ENCODE data around the gene E2F1.

DNA sequence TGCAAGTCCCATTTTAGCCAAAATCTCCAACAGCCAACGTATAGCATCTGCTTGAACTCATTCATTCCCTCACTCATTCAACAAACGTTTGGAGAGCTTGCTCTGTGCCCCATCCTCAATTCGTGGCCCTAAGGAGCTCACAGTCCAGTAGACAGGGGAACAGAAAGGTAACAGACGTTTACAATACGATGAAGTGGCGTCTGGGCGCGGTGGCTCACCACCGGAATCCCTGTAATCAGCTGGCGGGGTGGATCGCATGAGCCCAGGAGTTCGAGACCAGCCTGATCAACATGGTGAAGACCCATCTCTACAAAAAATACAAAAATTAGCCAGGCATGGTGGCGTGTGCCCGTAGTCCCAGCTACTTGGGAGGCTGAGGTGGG is 790 bp upstream of the E2F1 start:
- TF ChIP-seq, protein P1, sequence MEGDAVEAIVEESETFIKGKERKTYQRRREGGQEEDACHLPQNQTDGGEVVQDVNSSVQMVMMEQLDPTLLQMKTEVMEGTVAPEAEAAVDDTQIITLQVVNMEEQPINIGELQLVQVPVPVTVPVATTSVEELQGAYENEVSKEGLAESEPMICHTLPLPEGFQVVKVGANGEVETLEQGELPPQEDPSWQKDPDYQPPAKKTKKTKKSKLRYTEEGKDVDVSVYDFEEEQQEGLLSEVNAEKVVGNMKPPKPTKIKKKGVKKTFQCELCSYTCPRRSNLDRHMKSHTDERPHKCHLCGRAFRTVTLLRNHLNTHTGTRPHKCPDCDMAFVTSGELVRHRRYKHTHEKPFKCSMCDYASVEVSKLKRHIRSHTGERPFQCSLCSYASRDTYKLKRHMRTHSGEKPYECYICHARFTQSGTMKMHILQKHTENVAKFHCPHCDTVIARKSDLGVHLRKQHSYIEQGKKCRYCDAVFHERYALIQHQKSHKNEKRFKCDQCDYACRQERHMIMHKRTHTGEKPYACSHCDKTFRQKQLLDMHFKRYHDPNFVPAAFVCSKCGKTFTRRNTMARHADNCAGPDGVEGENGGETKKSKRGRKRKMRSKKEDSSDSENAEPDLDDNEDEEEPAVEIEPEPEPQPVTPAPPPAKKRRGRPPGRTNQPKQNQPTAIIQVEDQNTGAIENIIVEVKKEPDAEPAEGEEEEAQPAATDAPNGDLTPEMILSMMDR (IDR thresholded peaks at IDR 0.05; ENCODE audit: insufficient read depth, low read length) = no peak
- TF ChIP-seq POLR2AphosphoS5 (IDR thresholded peaks at IDR 0.05; ENCODE audit: low read depth) (no peak), GABPA (IDR thresholded peaks at IDR 0.05; ENCODE audit: low read depth) (no peak)

All from HL-60 (cell line).